Renal pelvis (tissue), 4 donors: ENCODE measurements around the gene SRRD. TPM values are rescaled to one million over a fixed set of nuclear protein-coding genes. Genes with fewer than 3 reads are reported as not detected.
"Not testable (repeated sequence)": the region's sequence is repeated elsewhere in the genome, so short reads cannot be mapped to it uniquely, and the experiment has no call there.

Experiments used
- DNase-seq: peaks from one replicate; pipeline ENCODE4 v3.0.0-alpha.2; 2013
- polyA plus RNA-seq, 3 donors: library from polyadenylated mRNA; unstranded; fragments of 120-200 nt; gene quantifications; one replicate each; pipeline ENCODE4 v1.2.1, GENCODE V29; 2013; ENCODE audit not compliant: insufficient read length in 3 of 3

Gene SRRD
- polyA plus RNA-seq, 3 donors = 30.8 to 32.0 (median 31.0) TPM

- DNase-seq = no peak
Measured at GRCh38 chr22:26513838-26514237, 30.2 kb downstream of the SRRD start.

- no peak for DNase-seq
Measured at GRCh38 chr22:26514419-26515161, 30.9 kb downstream of the SRRD start.

DNA sequence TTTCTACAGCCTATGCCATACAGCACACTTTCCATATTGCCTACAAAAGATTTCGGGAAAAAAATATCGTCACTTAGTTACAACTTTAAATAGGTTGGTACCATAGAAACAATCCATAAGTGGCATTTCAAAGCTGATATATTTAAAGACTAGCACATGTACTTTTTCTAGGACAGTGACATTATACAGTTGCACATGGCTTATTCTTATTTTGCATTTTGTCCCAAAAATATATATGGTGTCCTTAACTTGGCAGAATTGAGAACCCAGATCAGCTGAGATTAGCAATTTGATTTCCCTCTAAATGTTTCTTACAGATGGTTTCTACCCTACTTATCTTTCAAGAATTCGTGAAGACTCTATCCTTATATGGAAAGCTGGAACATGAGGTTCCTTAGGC lies 32.3 kb downstream of the SRRD start:
- no peak for DNase-seq

DNA sequence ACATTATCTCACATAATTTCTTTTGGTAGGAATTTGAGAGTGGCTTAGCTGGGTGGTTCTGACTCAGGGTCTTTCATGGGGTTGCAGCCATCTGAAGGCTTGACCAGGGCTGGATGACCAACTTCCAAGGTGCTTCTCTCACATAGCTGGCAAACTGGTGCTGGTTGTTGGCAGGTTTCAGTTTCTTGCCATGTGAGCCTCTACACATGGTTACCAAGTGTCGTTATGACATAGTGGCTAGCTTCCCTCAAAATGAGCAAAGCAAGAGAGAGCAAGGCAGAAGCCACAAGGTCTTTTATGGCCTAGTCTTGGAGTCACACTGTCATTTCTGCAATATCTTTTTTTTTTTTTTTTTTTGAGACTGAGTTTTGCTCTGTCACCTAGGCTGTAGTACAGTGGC lies 32.8 kb downstream of the SRRD start:
- no peak for DNase-seq

DNA sequence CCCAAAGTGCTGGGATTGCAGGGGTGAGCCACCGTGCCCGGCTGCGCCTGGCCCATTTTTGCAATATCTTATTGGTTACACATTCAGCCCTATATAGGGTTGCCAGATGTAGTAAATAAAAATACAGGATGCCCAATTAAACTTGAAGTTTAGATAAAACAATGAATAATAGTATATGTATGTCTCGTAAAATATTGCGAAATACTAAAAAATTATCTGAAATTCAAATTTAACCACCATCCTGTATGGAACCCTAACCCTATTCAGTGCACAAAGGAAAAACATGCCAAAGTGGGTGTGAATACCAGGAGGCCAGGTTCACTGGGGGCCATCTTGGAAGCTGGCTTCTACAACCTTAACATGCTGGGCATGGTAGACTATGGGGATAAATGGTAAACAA lies 33.8 kb downstream of the SRRD start:
- no peak for DNase-seq

DNA sequence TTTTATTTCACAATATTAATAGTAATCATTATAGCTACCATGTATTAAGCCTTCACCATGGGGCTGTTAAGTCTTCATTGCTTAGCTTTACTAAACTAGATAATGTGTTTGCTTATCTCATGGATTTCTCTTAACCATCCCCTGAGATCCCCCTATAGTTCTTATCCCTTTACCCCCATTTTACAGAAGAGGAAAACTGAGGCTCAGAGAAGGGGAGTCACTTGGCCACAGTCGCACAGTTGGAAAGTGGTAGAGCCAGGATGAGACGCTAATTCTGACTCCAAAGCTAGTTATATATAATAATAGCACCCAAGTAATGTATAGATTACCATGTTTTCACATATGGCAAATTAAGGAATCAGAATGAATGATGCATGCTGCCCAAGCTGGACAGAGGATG lies 38.3 kb downstream of the SRRD start:
- DNase-seq = no peak

DNA sequence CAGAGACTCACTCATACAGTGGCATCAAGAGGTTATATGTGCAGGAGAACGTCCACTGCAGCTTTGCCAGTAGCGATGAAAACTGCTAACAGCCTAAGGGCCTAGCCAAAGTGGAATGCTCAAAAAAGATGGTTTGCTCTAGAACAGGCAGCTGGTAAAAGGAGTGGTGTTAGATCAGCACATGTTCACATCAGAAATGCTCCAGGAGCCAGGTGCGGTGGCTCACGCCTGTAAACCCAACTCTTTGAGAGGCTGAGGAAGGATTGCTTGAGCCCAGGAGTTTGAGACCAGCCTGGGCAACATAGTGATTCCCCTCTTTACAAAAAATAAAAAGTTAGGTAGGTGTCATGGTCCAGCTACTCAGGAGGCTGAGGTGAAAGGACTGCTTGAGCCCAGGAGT lies 38.9 kb downstream of the SRRD start:
- DNase-seq = no peak

GRCh38 chr22:26524870-26525269 lies 41.2 kb downstream of the SRRD start:
- DNase-seq = no peak

DNA sequence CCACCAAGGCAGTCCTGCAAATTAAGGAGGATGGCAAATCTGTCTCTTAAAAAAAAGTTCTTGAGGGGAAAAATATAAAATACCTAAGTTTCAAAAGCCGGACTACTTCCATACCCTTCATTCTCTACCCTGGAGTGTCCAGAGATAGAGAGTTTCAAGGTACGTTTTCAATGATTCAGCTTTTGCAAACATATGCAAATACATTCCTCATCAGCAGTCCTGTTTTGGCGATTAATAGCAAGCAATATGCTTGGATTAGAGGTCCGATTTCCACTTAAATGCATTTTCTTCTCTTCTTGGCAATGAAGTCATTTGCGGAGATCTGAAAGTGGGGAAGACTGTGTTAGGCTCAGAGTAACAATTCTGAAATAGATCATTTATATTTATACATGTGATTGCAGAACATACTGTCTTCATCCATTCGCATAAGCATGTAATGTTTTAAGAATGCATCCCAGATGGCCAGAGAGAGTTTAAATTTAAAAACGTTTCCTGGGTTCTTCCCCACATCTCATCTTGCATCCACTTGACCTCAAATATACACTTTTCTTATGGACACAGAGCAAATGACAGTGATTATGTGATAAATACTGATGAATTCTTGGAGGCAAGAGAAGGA lies 42.4 kb downstream of the SRRD start:
- DNase-seq = no peak

DNA sequence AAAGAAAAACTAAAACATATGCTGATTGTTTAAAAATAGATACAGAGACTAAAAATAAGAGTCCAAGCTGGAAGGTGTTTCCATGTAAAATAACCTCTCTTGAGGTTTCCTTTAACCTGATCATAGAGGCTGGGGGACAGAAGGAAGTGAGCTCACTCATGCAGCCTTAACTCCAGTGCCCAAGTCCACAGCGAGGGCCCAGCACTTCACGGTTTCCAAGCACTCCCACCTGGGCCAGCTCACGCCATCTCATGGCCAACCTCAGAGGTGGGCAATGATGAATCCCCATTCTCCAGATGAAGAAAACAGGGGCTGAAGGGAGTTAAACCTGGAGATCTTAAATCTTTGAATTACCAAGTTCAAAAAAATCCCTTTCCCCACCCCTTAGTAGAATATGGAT lies 43.5 kb downstream of the SRRD start:
- no peak for DNase-seq

GRCh38 chr22:26527574-26528465 lies 44.1 kb downstream of the SRRD start:
- DNase-seq = no peak

GRCh38 chr22:26528518-26528917 lies 44.8 kb downstream of the SRRD start:
- DNase-seq = not testable (repeated sequence)

DNA sequence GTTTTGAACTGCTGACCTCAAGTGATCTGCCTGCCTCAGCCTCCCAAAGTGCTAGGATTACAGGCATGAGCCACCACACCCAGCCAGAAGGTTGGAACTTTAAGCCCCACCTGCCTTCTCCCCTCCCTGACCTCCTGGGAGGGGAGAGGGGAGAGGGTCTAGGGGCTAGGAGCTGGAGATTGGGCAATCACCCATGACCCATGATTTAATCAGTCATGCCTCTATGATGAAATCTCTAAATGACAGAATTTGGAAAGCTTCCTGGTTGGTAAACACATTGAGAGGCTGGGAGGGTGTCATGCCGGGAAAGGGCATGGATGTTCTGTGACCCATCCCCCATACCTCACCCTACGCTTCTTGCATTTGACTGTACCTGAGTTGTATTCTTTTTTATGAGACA lies 45.7 kb downstream of the SRRD start:
- DNase-seq = no peak

- no peak for DNase-seq
Measured at GRCh38 chr22:26534171-26534855, 50.6 kb downstream of the SRRD start.

DNA sequence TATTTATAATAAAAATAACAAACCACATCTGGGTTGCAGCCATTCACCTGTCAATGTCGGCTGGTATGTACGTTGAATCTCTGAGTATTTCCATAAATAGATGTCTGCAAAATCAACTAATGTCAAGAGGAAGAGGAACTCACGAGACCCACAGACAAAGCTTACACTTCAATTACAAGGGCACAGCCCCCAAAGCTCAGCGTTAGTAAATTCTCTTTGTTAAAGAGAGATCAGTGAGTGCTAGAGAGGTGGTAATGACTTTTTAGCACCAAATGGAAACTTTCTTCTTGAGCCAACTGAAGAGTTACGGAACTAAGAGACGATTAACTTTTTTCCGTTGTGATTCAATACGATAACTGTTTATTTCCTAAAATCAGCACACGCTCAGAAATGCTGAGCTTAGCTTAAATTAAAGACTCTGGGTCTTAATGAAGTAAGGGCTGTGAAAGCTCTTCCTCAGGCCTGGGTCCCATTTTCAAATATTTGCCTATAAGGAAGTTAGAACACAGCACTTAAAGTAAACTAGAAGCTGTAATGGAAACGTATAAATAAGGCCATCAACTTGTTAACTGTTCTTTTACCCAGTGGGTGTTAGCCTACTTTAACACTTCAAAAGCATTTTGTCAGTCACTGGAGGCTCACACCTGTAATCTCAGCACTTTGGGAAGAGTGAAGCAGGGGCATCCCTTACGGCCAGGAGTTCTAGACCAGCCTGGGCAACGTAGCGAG lies 51.4 kb downstream of the SRRD start:
- DNase-seq = no peak

GRCh38 chr22:26535603-26535908 lies 51.9 kb downstream of the SRRD start:
- no peak for DNase-seq

DNA sequence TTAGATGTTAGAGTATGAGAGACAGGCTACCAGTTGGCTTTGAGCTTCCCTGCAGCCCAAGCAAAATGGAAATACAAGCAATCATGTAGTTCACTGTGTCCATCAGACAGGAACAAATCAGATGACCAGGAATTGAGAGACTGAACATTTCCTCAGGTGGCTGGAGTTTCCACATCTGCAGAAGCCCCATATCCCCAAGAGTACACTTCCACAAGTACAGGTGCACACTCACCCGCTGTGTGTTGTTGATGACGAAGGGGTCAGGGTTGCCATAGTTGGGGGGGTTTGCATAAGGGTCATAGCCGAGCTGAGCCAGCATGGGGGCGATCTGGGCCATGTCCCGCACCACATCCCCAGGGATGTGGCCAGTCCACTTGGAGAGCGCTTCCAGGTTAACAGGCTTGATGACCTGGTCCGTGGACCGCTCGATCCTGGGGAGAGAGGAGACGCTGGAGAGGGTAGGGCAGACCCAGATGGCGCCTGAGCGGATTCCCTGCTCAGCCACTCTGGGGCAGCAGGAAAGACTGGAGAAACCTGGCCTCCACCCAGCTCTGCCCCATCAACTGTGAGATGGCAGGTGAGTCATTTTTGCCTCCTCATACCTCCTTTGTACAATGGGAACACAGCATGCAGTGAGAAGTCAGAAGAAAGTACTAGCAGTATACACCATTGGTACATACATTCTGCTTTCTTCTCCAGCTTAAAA lies 52.5 kb downstream of the SRRD start:
- no peak for DNase-seq

GRCh38 chr22:26536762-26537134 lies 53.1 kb downstream of the SRRD start:
- no peak for DNase-seq

- DNase-seq = no peak
Measured at GRCh38 chr22:26540119-26540518, 56.4 kb downstream of the SRRD start.

GRCh38 chr22:26541167-26541819 lies 57.6 kb downstream of the SRRD start:
- DNase-seq = no peak

- no peak for DNase-seq
Measured at GRCh38 chr22:26542831-26543230, 59.2 kb downstream of the SRRD start.
